HG03558 (cell line): ENCODE data around the gene SIX1.

ENCODE experiments used
- ATAC-seq: cut with Tn5 transposase; IDR thresholded peaks from one replicate; pipeline ENCODE4 v1.9.1; 2021; ENCODE audit warnings: moderate number of reproducible peaks; ENCODE audit not compliant: unreplicated experiment; ENCODE audit errors: extremely low read depth

SIX1 gene

GRCh38 chr14:60655898-60656685 is 6.8 kb upstream of the SIX1 start:
- ATAC-seq = no peak

GRCh38 chr14:60655119-60655897 is 6.0 kb upstream of the SIX1 start:
- ATAC-seq = no peak

GRCh38 chr14:60654334-60654821 is 5.1 kb upstream of the SIX1 start:
- ATAC-seq = no peak

- ATAC-seq = no peak
Measured at GRCh38 chr14:60653701-60654161, 4.5 kb upstream of the SIX1 start.

GRCh38 chr14:60652674-60653651 is 3.7 kb upstream of the SIX1 start:
- no peak for ATAC-seq

- ATAC-seq = no peak
Measured at GRCh38 chr14:60651796-60652673, 2.8 kb upstream of the SIX1 start.

GRCh38 chr14:60651086-60651795 is 2.0 kb upstream of the SIX1 start:
- no peak for ATAC-seq

GRCh38 chr14:60650373-60650961 is 1.2 kb upstream of the SIX1 start:
- ATAC-seq = no peak

GRCh38 chr14:60649875-60650372 is 647 bp upstream of the SIX1 start:
- no peak for ATAC-seq

GRCh38 chr14:60648249-60648933 is 886 bp downstream of the SIX1 start:
- no peak for ATAC-seq

- no peak for ATAC-seq
Measured at GRCh38 chr14:60647837-60648248, 1.4 kb downstream of the SIX1 start.

GRCh38 chr14:60647081-60647836 is 2.0 kb downstream of the SIX1 start:
- ATAC-seq = no peak

- no peak for ATAC-seq
Measured at GRCh38 chr14:60646226-60646818, 3.0 kb downstream of the SIX1 start.

GRCh38 chr14:60645126-60645741 is 4.0 kb downstream of the SIX1 start:
- no peak for ATAC-seq

- ATAC-seq = no peak
Measured at GRCh38 chr14:60644666-60645065, 4.6 kb downstream of the SIX1 start.
